ENCODE data around the gene BACH2.
"Not testable (repeated sequence)": the region's sequence is repeated elsewhere in the genome, so short reads cannot be mapped to it uniquely, and the experiment has no call there.

The BACH2 gene

DNA sequence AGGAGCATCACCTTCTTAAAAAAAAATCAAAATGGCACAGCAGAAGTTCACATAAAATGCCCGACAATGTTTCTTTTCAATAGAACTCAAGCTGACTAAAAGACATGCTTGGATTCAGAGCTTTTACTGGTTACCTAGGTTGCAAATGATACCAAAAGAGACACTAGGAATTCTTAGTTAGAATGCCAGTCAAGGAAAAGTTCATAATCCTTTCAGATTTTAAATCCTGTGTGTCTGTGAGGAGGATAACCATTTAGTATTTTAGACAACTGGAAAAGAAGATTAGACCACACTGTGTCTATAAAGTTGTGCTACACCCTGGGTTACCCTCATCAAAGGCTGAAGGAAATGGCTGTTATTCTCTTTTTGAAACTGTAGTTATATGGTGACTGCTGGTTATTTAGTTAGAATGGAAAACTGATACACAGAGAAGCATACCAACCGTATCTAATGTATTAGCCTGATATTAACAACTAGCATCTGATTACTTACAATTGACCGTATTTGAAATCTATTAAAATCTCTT lies 262.8 kb downstream of the BACH2 start:
- no peak for DNase-seq (ENCODE audit: low read depth in 1 of 2, low spot score in 1 of 2)
- TF ChIP-seq SPI1 (IDR thresholded peaks at IDR 0.05; ENCODE audit: borderline replicate concordance, low read depth) = no peak
- TF ChIP-seq REST (IDR thresholded peaks at IDR 0.05; ENCODE audit: insufficient replicate concordance, low read depth) = no peak
- TF ChIP-seq POLR2AphosphoS5 (IDR thresholded peaks at IDR 0.05; ENCODE audit: low read depth) = no peak
- TF ChIP-seq GABPA (IDR thresholded peaks at IDR 0.05; ENCODE audit: low read depth) = no peak
- TF ChIP-seq CTCF (IDR thresholded peaks at IDR 0.05; ENCODE audit: insufficient read depth, low read length) = no peak

GRCh38 chr6:90032489-90033212 lies 264.0 kb downstream of the BACH2 start:
- not testable (repeated sequence) for DNase-seq (ENCODE audit: low read depth in 1 of 2, low spot score in 1 of 2); H3K27me3 ChIP-seq (ENCODE audit: insufficient read depth, poor library complexity, severe bottlenecking); H3K4me3 ChIP-seq (replicated peaks; ENCODE audit: insufficient read depth, low read length); H3K27ac ChIP-seq (replicated peaks)

More for the DNA sequence above, 262.8 kb downstream of the BACH2 start:
- Histone ChIP-seq H3K27me3 (ENCODE audit: insufficient read depth, poor library complexity, severe bottlenecking) (no peaks in the 10 kb centered on the region), H3K27ac (replicated peaks) (no peak overlapping the region), H3K4me3 (replicated peaks; ENCODE audit: insufficient read depth, low read length) (no peak overlapping the region)

DNA sequence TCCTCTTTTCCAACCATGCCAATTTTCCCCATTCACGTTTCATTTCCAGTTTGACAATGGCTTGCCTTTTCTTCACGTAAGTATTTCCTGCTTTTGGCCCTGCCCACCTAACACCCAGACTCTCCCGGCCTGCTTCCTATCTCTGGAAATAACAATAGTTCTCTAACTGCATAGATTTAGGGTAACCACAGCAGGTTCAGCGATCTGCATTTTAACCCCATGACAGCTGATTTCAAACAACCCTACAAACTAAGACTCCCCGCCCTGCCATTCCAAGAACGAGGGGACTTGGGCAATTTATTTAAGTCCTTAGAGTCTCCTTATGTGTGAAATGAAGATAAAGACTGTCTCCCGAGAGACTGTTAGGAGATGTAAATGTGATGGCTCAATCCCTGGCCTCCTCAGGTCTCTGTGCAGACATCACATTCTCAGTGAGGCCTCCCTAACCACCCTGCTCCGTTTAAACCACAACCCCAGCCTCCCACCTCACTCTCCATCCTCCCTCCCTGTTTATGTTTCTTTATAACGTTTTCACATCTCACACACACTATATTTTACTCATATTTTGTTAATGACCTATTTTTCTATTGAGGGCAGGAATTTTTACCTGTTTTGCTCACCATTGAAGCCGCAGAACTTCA lies 267.5 kb downstream of the BACH2 start:
- no peak for DNase-seq (ENCODE audit: low read depth in 1 of 2, low spot score in 1 of 2)
- H3K27me3 ChIP-seq (ENCODE audit: insufficient read depth, poor library complexity, severe bottlenecking) = no peaks in the 10 kb centered on the region
- no peak overlapping the region for H3K27ac ChIP-seq (replicated peaks)
- no peak overlapping the region for H3K4me3 ChIP-seq (replicated peaks; ENCODE audit: insufficient read depth, low read length)
- no peak for TF ChIP-seq CTCF (IDR thresholded peaks at IDR 0.05; ENCODE audit: insufficient read depth, low read length)
- no peak for TF ChIP-seq GABPA (IDR thresholded peaks at IDR 0.05; ENCODE audit: low read depth)
- TF ChIP-seq POLR2AphosphoS5 (IDR thresholded peaks at IDR 0.05; ENCODE audit: low read depth) = no peak
- TF ChIP-seq REST (IDR thresholded peaks at IDR 0.05; ENCODE audit: insufficient replicate concordance, low read depth) = no peak
- no peak for TF ChIP-seq SPI1 (IDR thresholded peaks at IDR 0.05; ENCODE audit: borderline replicate concordance, low read depth)

DNA sequence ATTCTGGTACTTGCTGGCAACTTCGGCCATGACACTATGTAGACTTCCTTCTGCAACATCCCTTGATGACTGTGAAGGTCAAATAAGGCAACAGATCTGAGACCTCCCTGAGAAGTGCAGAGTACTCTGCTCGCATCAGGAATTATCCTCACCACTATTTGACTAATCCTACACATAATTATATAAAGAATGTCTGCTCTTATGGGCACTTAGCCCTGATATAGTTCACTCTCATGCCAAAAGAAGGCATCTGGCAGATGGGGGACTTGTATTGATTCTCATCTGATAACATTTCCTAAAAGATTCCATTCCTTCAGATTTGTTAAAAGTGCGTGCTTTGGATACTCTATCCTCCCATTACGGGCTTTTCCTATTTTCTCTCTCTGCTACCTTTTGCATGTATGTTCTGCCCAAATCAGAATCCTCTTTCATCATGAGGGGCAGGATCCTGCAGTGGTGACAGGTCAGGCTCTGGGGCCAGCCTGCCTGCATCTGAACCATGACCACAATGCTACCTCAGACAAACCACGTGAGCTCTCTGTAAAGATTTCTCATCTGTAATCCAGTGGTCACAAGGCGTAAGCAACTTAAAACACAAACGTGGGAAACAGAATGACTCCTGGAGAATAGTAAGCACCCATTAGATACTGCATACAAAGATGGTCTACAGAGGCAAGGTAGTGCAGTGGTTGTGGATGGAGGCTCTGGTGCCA lies 268.4 kb downstream of the BACH2 start:
- Histone ChIP-seq H3K4me3 (replicated peaks; ENCODE audit: insufficient read depth, low read length) (no peak overlapping the region), H3K27me3 (ENCODE audit: insufficient read depth, poor library complexity, severe bottlenecking) (no peaks in the 10 kb centered on the region), H3K27ac (replicated peaks) (no peak overlapping the region)
- no peak for DNase-seq (ENCODE audit: low read depth in 1 of 2, low spot score in 1 of 2)
- TF ChIP-seq CTCF (IDR thresholded peaks at IDR 0.05; ENCODE audit: insufficient read depth, low read length) (no peak), GABPA (IDR thresholded peaks at IDR 0.05; ENCODE audit: low read depth) (no peak), SPI1 (IDR thresholded peaks at IDR 0.05; ENCODE audit: borderline replicate concordance, low read depth) (no peak), POLR2AphosphoS5 (IDR thresholded peaks at IDR 0.05; ENCODE audit: low read depth) (no peak), REST (IDR thresholded peaks at IDR 0.05; ENCODE audit: insufficient replicate concordance, low read depth) (no peak)
